GM12878 (cell line): Measurements from ENCODE around the gene PSMD8. TPM values are rescaled to one million over a fixed set of nuclear protein-coding genes. Genes with fewer than 3 reads are reported as not detected.
A peak's percentile ranks its signal among the peaks of the same experiment; 100 is the strongest.

ENCODE experiments used
- ATF7 ChIP-seq: fragments of 450-650 bp; IDR thresholded peaks from 2 replicates; pipeline ENCODE4 v1.6.1; 2016; ENCODE audit warnings: low read depth, mild to moderate bottlenecking
- BHLHE40 ChIP-seq, 2 experiments: fragments of 450-650 bp in 1 of 2; IDR thresholded peaks; 2 replicates each; pipeline ENCODE4 v1.6.1; 2011 to 2017; ENCODE audit warnings: low read depth in 2 of 2, borderline replicate concordance in 1 of 2, improper control_type of control experiment in 1 of 2, low read length in 1 of 2, mild to moderate bottlenecking in 1 of 2
- CHD1 ChIP-seq: IDR thresholded peaks from 2 replicates; pipeline ENCODE4 v1.6.1; 2012; ENCODE audit warnings: low read depth, low read length, improper control_type of control experiment
- CREB1 ChIP-seq: IDR thresholded peaks from 2 replicates; pipeline ENCODE4 v1.6.1; 2012; ENCODE audit warnings: low read depth, mild to moderate bottlenecking, inconsistent platforms
- DPF2 ChIP-seq: fragments of 450-650 bp; IDR thresholded peaks from 2 replicates; pipeline ENCODE4 v1.6.1; 2017; ENCODE audit warnings: mild to moderate bottlenecking
- ESRRA ChIP-seq: IDR thresholded peaks from 2 replicates; pipeline ENCODE4 v1.6.1; 2012; ENCODE audit warnings: mild to moderate bottlenecking, low read length, improper control_type of control experiment
- GATAD2B ChIP-seq: fragments of 450-650 bp; conservative IDR thresholded peaks from 2 replicates; pipeline ENCODE4 v1.6.1; 2017; ENCODE audit warnings: low read depth, mild to moderate bottlenecking, moderate library complexity
- KLF5 ChIP-seq: fragments of 450-650 bp; IDR thresholded peaks from 2 replicates; pipeline ENCODE4 v1.6.1; 2014; ENCODE audit warnings: mild to moderate bottlenecking; ENCODE audit not compliant: partially characterized antibody
- MXI1 ChIP-seq: fragments of 150-350 bp; IDR thresholded peaks from 2 replicates; pipeline ENCODE4 v1.6.1; 2011; ENCODE audit warnings: low read depth, mild to moderate bottlenecking, inconsistent platforms, low read length, improper control_type of control experiment
- NR2C1 ChIP-seq: fragments of 450-650 bp; IDR thresholded peaks from 2 replicates; pipeline ENCODE4 v1.6.1; 2017; ENCODE audit warnings: antibody characterized with exemption, mild to moderate bottlenecking, moderate library complexity
- NRF1 ChIP-seq: conservative IDR thresholded peaks from 2 replicates; pipeline ENCODE4 v1.6.1; 2011; ENCODE audit warnings: mild to moderate bottlenecking, low read depth, low read length, improper control_type of control experiment
- RAD21 ChIP-seq: IDR thresholded peaks from 2 replicates; pipeline ENCODE4 v1.6.1; 2011; ENCODE audit warnings: mild to moderate bottlenecking, low read depth, low read length, moderate library complexity; ENCODE audit not compliant: insufficient read depth
- RCOR1 ChIP-seq: conservative IDR thresholded peaks from 2 replicates; pipeline ENCODE4 v1.6.1; 2012; ENCODE audit warnings: low read depth, low read length, improper control_type of control experiment
- RELA ChIP-seq: fragments of 450-650 bp; IDR thresholded peaks from 2 replicates; pipeline ENCODE4 v1.8.0; 2014; ENCODE audit warnings: borderline replicate concordance; ENCODE audit not compliant: partially characterized antibody
- RUNX3 ChIP-seq: IDR thresholded peaks from 2 replicates; pipeline ENCODE4 v1.6.1; 2012; ENCODE audit warnings: low read length, inconsistent platforms
- SREBF1 ChIP-seq: IDR thresholded peaks from 2 replicates; pipeline ENCODE4 v1.6.1; 2012; ENCODE audit warnings: mild to moderate bottlenecking, low read length
- SREBF2 ChIP-seq: IDR thresholded peaks from 2 replicates; pipeline ENCODE4 v1.6.1; 2012; ENCODE audit warnings: mild to moderate bottlenecking, low read length
- YY1 ChIP-seq: IDR thresholded peaks from 2 replicates; pipeline ENCODE4 v1.6.1; 2011; ENCODE audit warnings: low read depth, mild to moderate bottlenecking, low read length
- ZZZ3 ChIP-seq: IDR thresholded peaks from 2 replicates; pipeline ENCODE4 v1.6.1; 2011; ENCODE audit warnings: low read depth; ENCODE audit not compliant: control insufficient read depth, insufficient read length
- polyA plus RNA-seq, 11 experiments: library from polyadenylated mRNA; depleted of rRNA in 4 of 11; unstranded in 6 of 11; stranded (reverse) in 5 of 11; fragments of >200 nt; fragmentation: Nextera tagmentation in 4 of 11; fragmentation: Illumina TruSeq in 1 of 11; extraction: Ambion mirVana in 4 of 11; extraction: Trizol in 1 of 11; gene quantifications; 1 replicate in 1 of 11; 2 replicates in 10 of 11; pipeline versions ENCODE4 v1.2.1 to v1.2.3, GENCODE V29; 2011 to 2016; ENCODE audit warnings: inconsistent platforms in 2 of 11, missing spikeins in 2 of 11, low read depth in 1 of 11
- total RNA-seq, 4 experiments: library from RNA; depleted of rRNA in 3 of 4; stranded (reverse); fragments of >200 nt in 3 of 4; fragmentation: Illumina TruSeq in 1 of 4; extraction: Trizol in 1 of 4; gene quantifications; 2 replicates each; pipeline versions ENCODE4 v1.2.1 to v1.2.3, GENCODE V29; 2013 to 2021
- TF ChIP-seq, protein P1 (sequence below): fragments of 450-650 bp; formaldehyde crosslinking; IDR thresholded peaks from 2 replicates; pipeline ENCODE4 v1.4.0; 2022; ENCODE audit warnings: mild to moderate bottlenecking, moderate library complexity
- TF ChIP-seq, protein P2 (sequence below): IDR thresholded peaks from 2 replicates; pipeline ENCODE4 v1.6.1; 2012; ENCODE audit warnings: low read length, inconsistent platforms
- TF ChIP-seq, protein P3 (sequence below): fragments of 450-650 bp; IDR thresholded peaks from 2 replicates; pipeline ENCODE4 v1.6.1; 2014; ENCODE audit warnings: mild to moderate bottlenecking
- TF ChIP-seq, protein P4 (sequence below): fragments of 450-650 bp; IDR thresholded peaks from 2 replicates; pipeline ENCODE4 v1.6.1; 2017; ENCODE audit warnings: antibody characterized with exemption, mild to moderate bottlenecking, moderate library complexity

PSMD8 gene
- total and polyA plus RNA-seq, 10 of the 15 experiments (the other 5 are each of a cell fraction or from before 2014, with no cell fraction given), result 81.2 to 409 (median 268) TPM

DNA sequence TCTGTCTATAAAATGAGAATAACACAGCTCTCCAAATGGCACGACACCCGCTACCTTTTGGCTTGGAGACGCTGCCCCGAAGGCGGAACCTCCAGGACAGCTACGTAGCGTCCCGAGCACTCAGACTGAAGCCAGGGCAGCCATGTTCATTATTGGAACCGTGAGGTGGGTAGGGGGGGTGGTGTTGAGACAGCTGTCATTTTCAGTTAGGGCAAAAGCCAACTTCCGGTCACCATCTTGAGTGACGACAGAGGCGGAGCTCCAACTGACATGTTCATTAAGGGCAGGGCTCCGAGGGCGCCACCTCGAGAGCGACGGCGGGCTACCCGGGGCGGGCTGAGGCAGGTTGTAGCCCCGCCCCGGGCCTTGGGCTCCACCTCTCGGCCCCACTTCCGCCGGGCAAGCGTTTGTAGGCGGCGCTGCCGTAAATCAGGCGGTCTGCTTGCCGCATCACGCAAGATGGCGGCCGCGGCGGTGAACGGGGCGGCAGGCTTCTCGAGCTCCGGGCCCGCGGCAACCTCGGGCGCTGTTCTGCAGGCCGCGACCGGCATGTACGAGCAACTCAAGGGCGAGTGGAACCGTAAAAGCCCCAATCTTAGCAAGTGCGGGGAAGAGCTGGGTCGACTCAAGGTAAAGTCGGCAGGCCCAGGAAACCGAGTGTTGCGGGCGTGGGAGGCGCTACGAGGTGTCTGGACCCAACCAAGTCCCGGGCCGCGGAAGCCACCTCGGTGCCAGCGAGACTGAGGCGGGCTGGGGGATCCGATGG, at the start of gene PSMD8 (continued):
- TF ChIP-seq ESRRA, result no peak
- peak; percentile 94 for TF ChIP-seq GATAD2B
- TF ChIP-seq KLF5, result peak; percentile 56
- TF ChIP-seq CREB1, result peak; percentile 94
- TF ChIP-seq RAD21, result no peak
- no peak for TF ChIP-seq SREBF1
- TF ChIP-seq, protein P1, sequence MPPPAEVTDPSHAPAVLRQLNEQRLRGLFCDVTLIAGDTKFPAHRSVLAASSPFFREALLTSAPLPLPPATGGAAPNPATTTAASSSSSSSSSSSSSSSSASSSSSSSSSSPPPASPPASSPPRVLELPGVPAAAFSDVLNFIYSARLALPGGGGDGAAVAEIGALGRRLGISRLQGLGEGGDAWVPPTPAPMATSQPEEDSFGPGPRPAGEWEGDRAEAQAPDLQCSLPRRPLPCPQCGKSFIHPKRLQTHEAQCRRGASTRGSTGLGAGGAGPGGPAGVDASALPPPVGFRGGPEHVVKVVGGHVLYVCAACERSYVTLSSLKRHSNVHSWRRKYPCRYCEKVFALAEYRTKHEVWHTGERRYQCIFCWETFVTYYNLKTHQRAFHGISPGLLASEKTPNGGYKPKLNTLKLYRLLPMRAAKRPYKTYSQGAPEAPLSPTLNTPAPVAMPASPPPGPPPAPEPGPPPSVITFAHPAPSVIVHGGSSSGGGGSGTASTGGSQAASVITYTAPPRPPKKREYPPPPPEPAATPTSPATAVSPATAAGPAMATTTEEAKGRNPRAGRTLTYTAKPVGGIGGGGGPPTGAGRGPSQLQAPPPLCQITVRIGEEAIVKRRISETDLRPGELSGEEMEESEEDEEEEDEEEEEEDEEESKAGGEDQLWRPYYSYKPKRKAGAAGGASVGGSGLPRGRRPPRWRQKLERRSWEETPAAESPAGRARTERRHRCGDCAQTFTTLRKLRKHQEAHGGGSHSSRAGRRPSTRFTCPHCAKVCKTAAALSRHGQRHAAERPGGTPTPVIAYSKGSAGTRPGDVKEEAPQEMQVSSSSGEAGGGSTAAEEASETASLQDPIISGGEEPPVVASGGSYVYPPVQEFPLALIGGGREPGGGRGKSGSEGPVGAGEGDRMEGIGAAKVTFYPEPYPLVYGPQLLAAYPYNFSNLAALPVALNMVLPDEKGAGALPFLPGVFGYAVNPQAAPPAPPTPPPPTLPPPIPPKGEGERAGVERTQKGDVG (CRISPR knock-in tag), result no peak
- TF ChIP-seq CHD1, result no peak
- no peak for TF ChIP-seq NRF1
- 0 out of 2 replicates have a peak, but pooled peaks have one; percentile 12 for TF ChIP-seq MXI1
- no peak for TF ChIP-seq RCOR1
- peak; percentile 85 for TF ChIP-seq ATF7
- TF ChIP-seq ZZZ3, result no peak
- TF ChIP-seq YY1, result peak; percentile 96
- TF ChIP-seq, protein P2, sequence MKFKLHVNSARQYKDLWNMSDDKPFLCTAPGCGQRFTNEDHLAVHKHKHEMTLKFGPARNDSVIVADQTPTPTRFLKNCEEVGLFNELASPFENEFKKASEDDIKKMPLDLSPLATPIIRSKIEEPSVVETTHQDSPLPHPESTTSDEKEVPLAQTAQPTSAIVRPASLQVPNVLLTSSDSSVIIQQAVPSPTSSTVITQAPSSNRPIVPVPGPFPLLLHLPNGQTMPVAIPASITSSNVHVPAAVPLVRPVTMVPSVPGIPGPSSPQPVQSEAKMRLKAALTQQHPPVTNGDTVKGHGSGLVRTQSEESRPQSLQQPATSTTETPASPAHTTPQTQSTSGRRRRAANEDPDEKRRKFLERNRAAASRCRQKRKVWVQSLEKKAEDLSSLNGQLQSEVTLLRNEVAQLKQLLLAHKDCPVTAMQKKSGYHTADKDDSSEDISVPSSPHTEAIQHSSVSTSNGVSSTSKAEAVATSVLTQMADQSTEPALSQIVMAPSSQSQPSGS, result no peak
- peak; percentile 65; the same call in 1 of the 2 replicates for TF ChIP-seq RUNX3
- TF ChIP-seq DPF2, result peak; percentile 69; the same call in 1 of the 2 replicates
- TF ChIP-seq RELA, result peak; percentile 48
- TF ChIP-seq BHLHE40 (IDR thresholded peaks at IDR 0.05; ENCODE audit: borderline replicate concordance in 1 of 2, low read depth in 2 of 2, low read length in 1 of 2), result peak; percentile 29 to 41; a peak in 1 of 4 replicates
- TF ChIP-seq SREBF2, result no peak; the same call in 1 of the 2 replicates
- TF ChIP-seq, protein P3, sequence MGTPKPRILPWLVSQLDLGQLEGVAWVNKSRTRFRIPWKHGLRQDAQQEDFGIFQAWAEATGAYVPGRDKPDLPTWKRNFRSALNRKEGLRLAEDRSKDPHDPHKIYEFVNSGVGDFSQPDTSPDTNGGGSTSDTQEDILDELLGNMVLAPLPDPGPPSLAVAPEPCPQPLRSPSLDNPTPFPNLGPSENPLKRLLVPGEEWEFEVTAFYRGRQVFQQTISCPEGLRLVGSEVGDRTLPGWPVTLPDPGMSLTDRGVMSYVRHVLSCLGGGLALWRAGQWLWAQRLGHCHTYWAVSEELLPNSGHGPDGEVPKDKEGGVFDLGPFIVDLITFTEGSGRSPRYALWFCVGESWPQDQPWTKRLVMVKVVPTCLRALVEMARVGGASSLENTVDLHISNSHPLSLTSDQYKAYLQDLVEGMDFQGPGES, result no peak
- TF ChIP-seq, protein P4, sequence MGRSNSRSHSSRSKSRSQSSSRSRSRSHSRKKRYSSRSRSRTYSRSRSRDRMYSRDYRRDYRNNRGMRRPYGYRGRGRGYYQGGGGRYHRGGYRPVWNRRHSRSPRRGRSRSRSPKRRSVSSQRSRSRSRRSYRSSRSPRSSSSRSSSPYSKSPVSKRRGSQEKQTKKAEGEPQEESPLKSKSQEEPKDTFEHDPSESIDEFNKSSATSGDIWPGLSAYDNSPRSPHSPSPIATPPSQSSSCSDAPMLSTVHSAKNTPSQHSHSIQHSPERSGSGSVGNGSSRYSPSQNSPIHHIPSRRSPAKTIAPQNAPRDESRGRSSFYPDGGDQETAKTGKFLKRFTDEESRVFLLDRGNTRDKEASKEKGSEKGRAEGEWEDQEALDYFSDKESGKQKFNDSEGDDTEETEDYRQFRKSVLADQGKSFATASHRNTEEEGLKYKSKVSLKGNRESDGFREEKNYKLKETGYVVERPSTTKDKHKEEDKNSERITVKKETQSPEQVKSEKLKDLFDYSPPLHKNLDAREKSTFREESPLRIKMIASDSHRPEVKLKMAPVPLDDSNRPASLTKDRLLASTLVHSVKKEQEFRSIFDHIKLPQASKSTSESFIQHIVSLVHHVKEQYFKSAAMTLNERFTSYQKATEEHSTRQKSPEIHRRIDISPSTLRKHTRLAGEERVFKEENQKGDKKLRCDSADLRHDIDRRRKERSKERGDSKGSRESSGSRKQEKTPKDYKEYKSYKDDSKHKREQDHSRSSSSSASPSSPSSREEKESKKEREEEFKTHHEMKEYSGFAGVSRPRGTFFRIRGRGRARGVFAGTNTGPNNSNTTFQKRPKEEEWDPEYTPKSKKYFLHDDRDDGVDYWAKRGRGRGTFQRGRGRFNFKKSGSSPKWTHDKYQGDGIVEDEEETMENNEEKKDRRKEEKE, result no peak
- TF ChIP-seq NR2C1, result peak; percentile 88
